GM13977 (cell line): Measurements from ENCODE around the gene SPOPL.

Experiments used
- DNase-seq: peaks from one replicate; pipeline ENCODE4 v3.0.0; 2012; ENCODE audit warnings: low spot score
- in situ Hi-C: fragments of 300-500 bp; cut with MboI; formaldehyde crosslinking; loops from one replicate; pipeline ENCODE4 v1.12.0; 2022; ENCODE audit warnings: low sequenced_read_pairs, low pct_unique_long_range_greater_than_20kb, mixed read lengths, inconsistent platforms; ENCODE audit not compliant: unreplicated experiment
- TF ChIP-seq, protein P1 (sequence below): IDR thresholded peaks from 2 replicates; pipeline ENCODE4 v1.5.1; 2012; ENCODE audit warnings: mild to moderate bottlenecking, control low read depth; ENCODE audit not compliant: insufficient read depth; ENCODE audit errors: extremely low read depth, missing control alignments

The SPOPL gene

DNA sequence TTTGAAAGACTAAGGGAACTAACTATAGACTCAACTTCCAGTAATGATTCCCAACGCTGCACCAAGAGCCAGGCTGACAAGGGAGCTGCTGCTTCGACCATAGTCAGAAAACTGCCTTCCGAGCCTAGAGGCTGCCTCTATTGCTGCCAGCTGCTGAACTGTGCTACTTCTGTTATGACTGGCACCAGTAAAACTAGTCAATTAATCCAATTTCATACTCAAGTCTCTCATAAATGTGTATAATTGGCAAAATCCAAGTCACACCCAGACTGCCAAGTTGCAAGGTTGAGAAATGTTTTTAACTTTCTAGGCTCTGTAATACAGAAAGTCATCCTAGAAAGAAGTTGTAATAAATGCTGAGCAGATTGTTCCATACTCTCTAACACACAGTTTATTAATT is 117.4 kb downstream of the SPOPL start:
- in situ Hi-C loops = no loop called here
- TF ChIP-seq, protein P1, sequence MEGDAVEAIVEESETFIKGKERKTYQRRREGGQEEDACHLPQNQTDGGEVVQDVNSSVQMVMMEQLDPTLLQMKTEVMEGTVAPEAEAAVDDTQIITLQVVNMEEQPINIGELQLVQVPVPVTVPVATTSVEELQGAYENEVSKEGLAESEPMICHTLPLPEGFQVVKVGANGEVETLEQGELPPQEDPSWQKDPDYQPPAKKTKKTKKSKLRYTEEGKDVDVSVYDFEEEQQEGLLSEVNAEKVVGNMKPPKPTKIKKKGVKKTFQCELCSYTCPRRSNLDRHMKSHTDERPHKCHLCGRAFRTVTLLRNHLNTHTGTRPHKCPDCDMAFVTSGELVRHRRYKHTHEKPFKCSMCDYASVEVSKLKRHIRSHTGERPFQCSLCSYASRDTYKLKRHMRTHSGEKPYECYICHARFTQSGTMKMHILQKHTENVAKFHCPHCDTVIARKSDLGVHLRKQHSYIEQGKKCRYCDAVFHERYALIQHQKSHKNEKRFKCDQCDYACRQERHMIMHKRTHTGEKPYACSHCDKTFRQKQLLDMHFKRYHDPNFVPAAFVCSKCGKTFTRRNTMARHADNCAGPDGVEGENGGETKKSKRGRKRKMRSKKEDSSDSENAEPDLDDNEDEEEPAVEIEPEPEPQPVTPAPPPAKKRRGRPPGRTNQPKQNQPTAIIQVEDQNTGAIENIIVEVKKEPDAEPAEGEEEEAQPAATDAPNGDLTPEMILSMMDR = no peak
- no peak for DNase-seq

DNA sequence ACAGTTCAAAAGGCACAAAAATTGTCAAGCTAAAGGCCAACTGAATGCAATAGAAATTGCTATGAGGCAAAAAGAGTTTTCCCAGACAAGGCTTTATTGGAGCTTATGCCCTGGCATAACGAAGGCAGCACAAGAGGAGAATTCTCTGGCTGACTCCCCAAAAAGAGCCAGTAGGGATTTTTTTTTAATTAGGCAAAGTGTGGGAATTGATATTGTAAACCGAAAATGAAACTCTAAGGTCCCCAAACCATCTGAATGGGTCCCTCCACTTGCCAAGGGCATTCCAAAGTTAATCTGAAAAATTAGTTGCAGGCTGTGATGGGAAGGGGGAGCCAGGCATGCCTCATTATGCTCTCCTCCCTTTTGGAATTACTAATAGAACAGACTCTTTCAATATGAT is 118.9 kb downstream of the SPOPL start:
- TF ChIP-seq, protein P1 = no peak
- DNase-seq = no peak
- in situ Hi-C loops = no loop called here

DNA sequence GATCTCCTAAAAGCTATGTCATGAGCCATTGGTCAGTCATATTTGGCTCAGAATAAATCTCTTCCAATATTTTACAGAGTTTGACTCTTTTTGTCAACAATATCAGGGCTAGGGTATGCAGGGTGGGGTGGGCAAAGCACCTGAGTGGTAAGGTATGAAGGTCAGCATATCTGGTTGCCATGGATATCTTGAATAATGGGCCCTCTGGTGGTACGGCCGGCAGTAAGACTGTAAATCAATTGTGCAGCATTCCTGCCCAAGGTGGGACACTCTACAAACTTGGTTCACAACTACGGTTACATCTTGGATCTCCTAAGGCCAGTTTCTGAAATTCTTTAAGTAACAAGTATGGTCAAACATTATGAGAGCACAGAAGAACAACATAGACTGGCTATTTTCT is 119.6 kb downstream of the SPOPL start:
- TF ChIP-seq, protein P1 = no peak
- DNase-seq = no peak
- in situ Hi-C loops = no loop called here

DNA sequence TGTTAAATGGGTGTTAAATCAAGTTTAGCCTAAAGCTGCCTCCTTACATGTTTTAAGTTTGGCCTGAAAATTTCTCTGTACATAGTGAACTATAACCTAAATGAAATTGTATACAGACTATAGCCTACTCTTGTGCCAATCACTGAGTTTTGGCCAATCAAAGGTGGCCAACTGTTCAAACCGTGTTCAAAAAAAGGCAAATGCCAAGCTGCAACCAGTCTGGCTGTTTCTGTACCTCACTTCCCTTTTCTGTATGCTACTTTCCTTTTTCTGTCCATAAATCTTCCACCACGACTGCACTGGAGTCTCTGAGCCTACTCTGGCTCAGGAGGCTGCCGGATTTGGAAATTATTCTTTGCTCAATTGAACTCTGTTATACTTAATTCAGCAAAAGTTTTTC is 121.0 kb downstream of the SPOPL start:
- in situ Hi-C loops = no loop called here
- DNase-seq = no peak
- TF ChIP-seq, protein P1 = no peak
